ENCODE results near the gene GSC2. TPM values are rescaled to one million over a fixed set of nuclear protein-coding genes. Genes with fewer than 3 reads are reported as not detected.
A peak's percentile ranks its signal among the peaks of the same experiment; 100 is the strongest.

Gene GSC2
- total and polyA plus RNA-seq, 11 donors = not detected

DNA sequence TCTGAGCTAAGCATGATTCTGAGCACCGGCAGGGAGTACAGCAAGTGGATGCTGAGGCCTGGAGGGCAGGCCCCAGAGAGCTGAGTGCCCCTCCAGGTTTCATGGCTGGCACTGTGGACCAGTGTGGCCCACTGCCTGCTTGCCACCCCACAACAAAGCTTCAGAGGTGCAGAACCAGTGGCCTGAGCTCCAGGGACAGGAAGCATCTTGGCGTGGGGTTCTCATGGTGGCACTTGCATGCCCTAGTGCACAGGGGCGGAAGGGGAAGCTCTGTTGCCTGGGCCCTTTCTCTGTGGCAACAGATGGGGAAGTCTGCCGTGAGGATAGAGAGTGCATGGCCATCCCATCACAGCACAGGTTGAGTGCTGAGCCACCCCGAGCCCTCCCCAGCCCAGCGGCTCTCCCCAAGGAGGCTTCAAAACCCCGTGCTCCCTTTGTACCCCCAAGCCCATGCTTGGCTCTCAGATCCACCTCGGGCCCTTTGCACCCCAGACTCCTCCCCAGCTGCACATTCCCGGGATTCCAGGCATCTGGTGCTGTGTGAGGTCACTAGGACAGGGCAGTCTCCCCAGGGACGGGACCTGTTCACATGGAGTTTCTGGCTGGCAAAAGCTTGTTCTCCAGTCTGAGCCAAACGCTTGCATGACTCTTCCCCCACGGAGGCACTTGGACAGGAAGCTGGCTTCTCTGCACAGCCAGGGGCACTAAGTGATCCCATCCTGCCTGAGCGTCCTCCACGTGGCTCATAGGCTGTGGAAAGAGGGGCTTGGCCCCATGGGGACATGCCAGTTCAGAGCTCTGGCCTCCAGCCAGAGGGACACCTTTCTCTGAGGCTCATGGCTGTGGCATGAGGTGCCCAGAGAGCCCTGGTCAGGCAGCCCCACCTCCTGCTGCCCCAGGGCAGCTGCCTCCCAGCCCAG lies 24.3 kb upstream of the GSC2 start:
- peaks cover 16 to 83% (median 58%) of the 10 kb centered on the region in 12 donors for H3K4me1 ChIP-seq
- no peak for TF ChIP-seq POLR2A (IDR thresholded peaks at IDR 0.05)
- TF ChIP-seq, protein P1, sequence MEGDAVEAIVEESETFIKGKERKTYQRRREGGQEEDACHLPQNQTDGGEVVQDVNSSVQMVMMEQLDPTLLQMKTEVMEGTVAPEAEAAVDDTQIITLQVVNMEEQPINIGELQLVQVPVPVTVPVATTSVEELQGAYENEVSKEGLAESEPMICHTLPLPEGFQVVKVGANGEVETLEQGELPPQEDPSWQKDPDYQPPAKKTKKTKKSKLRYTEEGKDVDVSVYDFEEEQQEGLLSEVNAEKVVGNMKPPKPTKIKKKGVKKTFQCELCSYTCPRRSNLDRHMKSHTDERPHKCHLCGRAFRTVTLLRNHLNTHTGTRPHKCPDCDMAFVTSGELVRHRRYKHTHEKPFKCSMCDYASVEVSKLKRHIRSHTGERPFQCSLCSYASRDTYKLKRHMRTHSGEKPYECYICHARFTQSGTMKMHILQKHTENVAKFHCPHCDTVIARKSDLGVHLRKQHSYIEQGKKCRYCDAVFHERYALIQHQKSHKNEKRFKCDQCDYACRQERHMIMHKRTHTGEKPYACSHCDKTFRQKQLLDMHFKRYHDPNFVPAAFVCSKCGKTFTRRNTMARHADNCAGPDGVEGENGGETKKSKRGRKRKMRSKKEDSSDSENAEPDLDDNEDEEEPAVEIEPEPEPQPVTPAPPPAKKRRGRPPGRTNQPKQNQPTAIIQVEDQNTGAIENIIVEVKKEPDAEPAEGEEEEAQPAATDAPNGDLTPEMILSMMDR (IDR thresholded peaks at IDR 0.05) = no peak
- peaks cover 0 to 12% (median 2%) of the 10 kb centered on the region in 9 donors for H3K27me3 ChIP-seq
- intact Hi-C loops (cut with DNase I) = loop anchor here in 3 of 10 donors (5.0 kb wide), 4 partner anchors 32 to 303 kb away; partner anchors contain the start of genes CDC45 (in 2 of the 3), UFD1 (in 2 of the 3), ESS2 (in 1 of the 3) and HIRA (in 1 of the 3)
- peak overlapping the region in 7 of 12 donors; percentile 14 to 73 (median 58) for H3K27ac ChIP-seq
- WGBS, 4 donors = 31 to 40% (median 35%) methylated on average over 11 to 14 of the region's 14 CpGs
- H3K36me3 ChIP-seq = no peaks in the 10 kb centered on the region
- ATAC-seq (peak in 2 of 4 donors; percentile 8 to 9), DNase-seq (peak in 3 of 5 donors; percentile 47 to 67 (median 50))
- H3K4me3 ChIP-seq = no peak overlapping the region
- no peaks in the 10 kb centered on the region for H3K9me3 ChIP-seq

DNA sequence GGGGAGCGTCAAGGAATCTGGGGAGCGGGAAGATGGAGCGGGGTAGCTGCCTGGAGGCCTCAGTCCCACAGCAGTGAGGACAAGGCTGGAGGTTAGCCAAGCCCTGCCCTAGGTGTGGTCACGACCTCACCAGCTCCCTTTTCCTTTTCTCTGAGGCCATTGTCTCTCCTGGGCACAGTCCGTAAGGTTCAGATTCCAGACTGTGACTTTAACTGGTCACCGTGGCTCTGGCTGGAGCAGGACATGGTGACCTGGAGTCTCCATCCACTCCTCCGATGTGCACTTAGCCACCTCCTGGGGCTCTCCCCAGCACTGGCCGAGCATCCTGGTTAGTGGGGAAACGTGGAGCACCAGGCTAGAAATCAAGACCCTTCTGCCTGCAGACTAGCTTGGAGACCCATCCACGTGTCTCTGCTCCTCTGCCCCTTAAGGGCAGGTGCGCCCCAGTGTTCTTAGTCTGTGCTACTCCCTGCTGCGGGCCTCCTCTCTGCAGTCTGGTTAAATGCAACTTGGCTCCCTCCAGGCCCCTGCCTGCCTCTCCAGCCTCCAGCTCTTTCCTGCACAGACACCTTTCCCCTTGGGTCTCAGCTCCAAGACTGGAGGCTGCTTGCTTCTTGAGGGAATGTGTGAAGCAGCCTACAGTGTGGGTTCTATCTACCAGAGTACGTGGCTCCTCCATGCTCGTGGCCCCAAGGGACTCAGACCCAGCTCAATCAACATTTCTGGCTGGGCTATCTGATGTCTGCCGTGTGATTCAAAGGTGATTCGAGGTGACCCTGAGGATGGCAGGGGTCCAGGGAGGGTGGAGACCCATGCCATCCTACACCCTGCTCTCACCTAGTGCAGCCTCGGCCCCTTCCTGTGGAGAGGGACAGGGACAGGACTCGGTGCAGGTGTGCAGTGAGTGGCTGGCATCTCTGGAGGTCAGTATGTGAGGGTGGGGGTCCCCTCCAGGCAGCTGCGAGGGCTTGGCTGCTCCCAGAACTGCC lies 23.2 kb upstream of the GSC2 start:
- H3K9me3 ChIP-seq = no peaks in the 10 kb centered on the region
- peaks cover 6 to 22% (median 12%) of the 10 kb centered on the region in 9 donors for H3K27me3 ChIP-seq
- ATAC-seq (no peak), DNase-seq (no peak)
- H3K4me1 ChIP-seq = peaks cover 16 to 83% (median 59%) of the 10 kb centered on the region in 12 donors
- H3K36me3 ChIP-seq = no peaks in the 10 kb centered on the region
- peak overlapping the region in 3 of 12 donors; percentile 19 to 59 (median 50) for H3K27ac ChIP-seq
- WGBS, 4 donors = 57 to 68% (median 61%) methylated on average over 16 to 19 of the region's 19 CpGs
- intact Hi-C loops (cut with DNase I) = no loop called here
- TF ChIP-seq, protein P1 (IDR thresholded peaks at IDR 0.05) = no peak
- no peak for TF ChIP-seq POLR2A (IDR thresholded peaks at IDR 0.05)
- H3K4me3 ChIP-seq = peak overlapping the region in 5 of 12 donors; percentile 86 to 99 (median 89)

DNA sequence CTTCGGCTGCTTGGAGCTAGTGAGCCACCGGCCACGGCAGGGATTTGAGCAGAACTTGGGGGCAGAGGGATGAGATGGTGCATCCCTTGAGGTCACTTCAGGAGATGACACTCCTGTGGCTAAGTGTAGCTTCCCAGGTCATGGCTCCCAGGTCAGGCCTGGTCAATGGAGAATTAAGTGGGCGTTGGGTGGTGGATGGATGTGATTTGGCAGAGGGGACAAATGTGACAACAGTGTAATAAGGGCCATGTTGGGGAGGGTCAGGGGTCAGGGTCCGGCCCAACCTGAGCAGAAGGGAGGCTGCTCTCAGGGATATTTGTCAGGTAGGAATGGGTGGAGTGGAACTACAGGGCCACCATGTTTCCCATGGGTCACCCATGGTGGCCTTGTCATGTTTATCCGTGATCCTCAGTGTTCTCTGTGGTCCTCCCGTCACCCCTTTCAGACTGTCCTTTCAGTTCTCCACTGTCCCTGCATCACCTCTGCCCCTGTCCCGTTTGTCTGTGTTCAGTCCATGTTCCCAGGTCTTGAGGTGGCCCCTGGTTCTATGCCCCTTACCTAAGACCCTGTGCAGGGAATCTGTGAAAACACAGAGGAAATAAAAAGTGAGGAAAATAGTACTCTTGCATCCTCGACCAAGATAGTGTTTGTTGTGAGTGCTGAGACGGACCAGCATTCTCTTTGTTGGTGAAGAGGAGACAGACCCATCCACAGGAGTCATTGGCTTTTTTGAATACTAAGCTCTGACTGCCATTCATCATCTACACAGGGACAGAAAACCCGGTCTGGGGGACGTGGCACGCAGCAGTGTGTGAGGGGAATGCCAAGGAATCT lies 22.3 kb upstream of the GSC2 start:
- ATAC-seq (no peak), DNase-seq (no peak)
- peaks cover 16 to 76% (median 53%) of the 10 kb centered on the region in 12 donors for H3K4me1 ChIP-seq
- H3K4me3 ChIP-seq = peak overlapping the region; percentile 75 to 100 (median 95)
- 35 to 42% (median 39%) methylated on average over 13 of the region's 13 CpGs for WGBS, 4 donors
- peak overlapping the region in 10 of 12 donors; percentile 70 to 94 (median 88) for H3K27ac ChIP-seq
- peaks cover 8 to 32% (median 19%) of the 10 kb centered on the region in 9 donors for H3K27me3 ChIP-seq
- intact Hi-C loops (cut with DNase I) = no loop called here
- no peaks in the 10 kb centered on the region for H3K9me3 ChIP-seq
- no peaks in the 10 kb centered on the region for H3K36me3 ChIP-seq
- no peak for TF ChIP-seq POLR2A (IDR thresholded peaks at IDR 0.05)
- TF ChIP-seq, protein P1 (IDR thresholded peaks at IDR 0.05) = no peak

All from heart left ventricle (tissue), 16 donors.